Ishikawa (cell line): Measurements from ENCODE around the gene ADAM30.

ENCODE experiments used
- CEBPB ChIP-seq: IDR thresholded peaks from 2 replicates; pipeline ENCODE4 v1.6.1; 2012
- CREB1 ChIP-seq: IDR thresholded peaks from 2 replicates; pipeline ENCODE4 v1.6.1; 2012; ENCODE audit warnings: low read depth
- EGR1 ChIP-seq: IDR thresholded peaks from 2 replicates; pipeline ENCODE4 v1.6.1; 2012
- EP300 ChIP-seq: IDR thresholded peaks from 2 replicates; pipeline ENCODE4 v1.6.1; 2012; ENCODE audit warnings: borderline replicate concordance
- FOXM1 ChIP-seq: IDR thresholded peaks from 2 replicates; pipeline ENCODE4 v1.6.1; 2012; ENCODE audit warnings: low read depth, borderline replicate concordance
- NFIC ChIP-seq: IDR thresholded peaks from 2 replicates; pipeline ENCODE4 v1.6.1; 2012
- RAD21 ChIP-seq: IDR thresholded peaks from 2 replicates; pipeline ENCODE4 v1.6.1; 2012; ENCODE audit warnings: low read depth
- TAF1 ChIP-seq: IDR thresholded peaks from 2 replicates; pipeline ENCODE4 v1.6.1; 2012; ENCODE audit warnings: low read depth, mild to moderate bottlenecking
- TCF12 ChIP-seq: IDR thresholded peaks from 2 replicates; pipeline ENCODE4 v1.6.1; 2012; ENCODE audit warnings: low read depth
- TEAD4 ChIP-seq: IDR thresholded peaks from 2 replicates; pipeline ENCODE4 v1.6.1; 2012
- YY1 ChIP-seq: IDR thresholded peaks from 2 replicates; pipeline ENCODE4 v1.6.1; 2012; ENCODE audit warnings: low read depth
- ZBTB7A ChIP-seq: IDR thresholded peaks from 2 replicates; pipeline ENCODE4 v1.6.1; 2012; ENCODE audit warnings: low read depth
- TF ChIP-seq, protein P1 (sequence below): IDR thresholded peaks from 2 replicates; pipeline ENCODE4 v1.6.1; 2012
- TF ChIP-seq, protein P2 (sequence below): IDR thresholded peaks from 2 replicates; pipeline ENCODE4 v1.6.1; 2012
- TF ChIP-seq, protein P3 (sequence below): IDR thresholded peaks from 2 replicates; pipeline ENCODE4 v1.6.1; 2012; ENCODE audit warnings: low read depth, mild to moderate bottlenecking

The ADAM30 gene

DNA sequence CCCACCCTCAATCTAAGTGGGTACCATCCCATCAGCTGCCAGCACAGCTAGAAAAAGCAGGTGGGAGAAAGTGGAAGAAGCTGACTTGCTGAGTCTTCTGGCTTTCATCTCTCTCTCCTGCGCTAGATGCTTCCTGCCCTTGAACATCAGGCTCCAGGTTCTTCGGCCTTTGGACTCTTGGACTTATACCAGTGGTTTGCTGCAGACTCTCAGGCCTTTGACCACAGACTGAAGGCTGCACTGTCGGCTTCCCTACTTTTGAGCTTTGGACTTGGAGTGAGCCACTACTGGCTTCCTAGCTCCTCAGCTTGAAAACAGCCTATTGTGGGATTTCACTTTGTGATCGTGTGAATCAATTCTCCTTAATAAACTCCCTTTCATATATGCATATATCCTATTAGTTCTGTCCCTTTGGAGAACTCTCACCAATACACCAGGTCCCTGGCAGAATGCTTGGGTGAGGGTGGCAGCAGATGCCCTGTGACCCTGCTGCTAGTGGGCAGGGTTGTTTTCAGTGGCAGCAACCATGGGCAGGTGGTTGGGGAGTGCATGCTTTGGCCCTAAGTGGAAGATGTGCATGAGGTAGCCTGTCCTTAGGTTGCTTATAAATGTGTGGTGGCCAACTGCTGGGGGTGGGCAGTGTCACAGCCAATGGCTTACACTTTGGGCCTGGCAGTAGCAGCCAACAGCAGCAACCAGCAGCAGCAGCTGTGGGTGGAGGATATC lies 10.8 kb upstream of the ADAM30 start:
- TF ChIP-seq TEAD4 (no peak), TCF12 (no peak), RAD21 (no peak), EGR1 (no peak), CREB1 (no peak), NFIC (no peak), TAF1 (no peak), CEBPB (no peak), EP300 (no peak), FOXM1 (no peak), ZBTB7A (no peak), YY1 (no peak)
- TF ChIP-seq, protein P1, sequence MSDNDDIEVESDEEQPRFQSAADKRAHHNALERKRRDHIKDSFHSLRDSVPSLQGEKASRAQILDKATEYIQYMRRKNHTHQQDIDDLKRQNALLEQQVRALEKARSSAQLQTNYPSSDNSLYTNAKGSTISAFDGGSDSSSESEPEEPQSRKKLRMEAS: no peak
- TF ChIP-seq, protein P2, sequence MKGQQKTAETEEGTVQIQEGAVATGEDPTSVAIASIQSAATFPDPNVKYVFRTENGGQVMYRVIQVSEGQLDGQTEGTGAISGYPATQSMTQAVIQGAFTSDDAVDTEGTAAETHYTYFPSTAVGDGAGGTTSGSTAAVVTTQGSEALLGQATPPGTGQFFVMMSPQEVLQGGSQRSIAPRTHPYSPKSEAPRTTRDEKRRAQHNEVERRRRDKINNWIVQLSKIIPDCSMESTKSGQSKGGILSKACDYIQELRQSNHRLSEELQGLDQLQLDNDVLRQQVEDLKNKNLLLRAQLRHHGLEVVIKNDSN: no peak
- TF ChIP-seq, protein P3, sequence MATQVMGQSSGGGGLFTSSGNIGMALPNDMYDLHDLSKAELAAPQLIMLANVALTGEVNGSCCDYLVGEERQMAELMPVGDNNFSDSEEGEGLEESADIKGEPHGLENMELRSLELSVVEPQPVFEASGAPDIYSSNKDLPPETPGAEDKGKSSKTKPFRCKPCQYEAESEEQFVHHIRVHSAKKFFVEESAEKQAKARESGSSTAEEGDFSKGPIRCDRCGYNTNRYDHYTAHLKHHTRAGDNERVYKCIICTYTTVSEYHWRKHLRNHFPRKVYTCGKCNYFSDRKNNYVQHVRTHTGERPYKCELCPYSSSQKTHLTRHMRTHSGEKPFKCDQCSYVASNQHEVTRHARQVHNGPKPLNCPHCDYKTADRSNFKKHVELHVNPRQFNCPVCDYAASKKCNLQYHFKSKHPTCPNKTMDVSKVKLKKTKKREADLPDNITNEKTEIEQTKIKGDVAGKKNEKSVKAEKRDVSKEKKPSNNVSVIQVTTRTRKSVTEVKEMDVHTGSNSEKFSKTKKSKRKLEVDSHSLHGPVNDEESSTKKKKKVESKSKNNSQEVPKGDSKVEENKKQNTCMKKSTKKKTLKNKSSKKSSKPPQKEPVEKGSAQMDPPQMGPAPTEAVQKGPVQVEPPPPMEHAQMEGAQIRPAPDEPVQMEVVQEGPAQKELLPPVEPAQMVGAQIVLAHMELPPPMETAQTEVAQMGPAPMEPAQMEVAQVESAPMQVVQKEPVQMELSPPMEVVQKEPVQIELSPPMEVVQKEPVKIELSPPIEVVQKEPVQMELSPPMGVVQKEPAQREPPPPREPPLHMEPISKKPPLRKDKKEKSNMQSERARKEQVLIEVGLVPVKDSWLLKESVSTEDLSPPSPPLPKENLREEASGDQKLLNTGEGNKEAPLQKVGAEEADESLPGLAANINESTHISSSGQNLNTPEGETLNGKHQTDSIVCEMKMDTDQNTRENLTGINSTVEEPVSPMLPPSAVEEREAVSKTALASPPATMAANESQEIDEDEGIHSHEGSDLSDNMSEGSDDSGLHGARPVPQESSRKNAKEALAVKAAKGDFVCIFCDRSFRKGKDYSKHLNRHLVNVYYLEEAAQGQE: no peak

DNA sequence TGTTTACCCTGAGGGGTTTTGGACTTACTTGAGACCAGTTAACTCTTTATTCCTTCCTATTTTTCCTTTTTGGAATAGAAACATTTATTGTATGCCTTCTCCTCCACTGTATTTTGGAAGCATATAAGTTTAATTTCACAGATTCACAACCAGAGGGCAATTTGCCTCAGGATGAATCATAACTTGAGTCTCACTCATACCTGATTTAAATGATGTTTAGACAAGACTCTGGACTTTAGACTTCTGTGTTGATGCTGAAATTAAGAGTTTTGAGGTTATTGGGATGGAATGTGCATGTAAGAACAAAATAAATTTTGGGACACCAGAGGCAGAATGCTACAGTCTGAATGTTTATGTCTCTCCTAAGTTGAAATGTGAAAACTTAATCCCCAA lies 7.1 kb upstream of the ADAM30 start:
- TF ChIP-seq YY1: no peak

DNA sequence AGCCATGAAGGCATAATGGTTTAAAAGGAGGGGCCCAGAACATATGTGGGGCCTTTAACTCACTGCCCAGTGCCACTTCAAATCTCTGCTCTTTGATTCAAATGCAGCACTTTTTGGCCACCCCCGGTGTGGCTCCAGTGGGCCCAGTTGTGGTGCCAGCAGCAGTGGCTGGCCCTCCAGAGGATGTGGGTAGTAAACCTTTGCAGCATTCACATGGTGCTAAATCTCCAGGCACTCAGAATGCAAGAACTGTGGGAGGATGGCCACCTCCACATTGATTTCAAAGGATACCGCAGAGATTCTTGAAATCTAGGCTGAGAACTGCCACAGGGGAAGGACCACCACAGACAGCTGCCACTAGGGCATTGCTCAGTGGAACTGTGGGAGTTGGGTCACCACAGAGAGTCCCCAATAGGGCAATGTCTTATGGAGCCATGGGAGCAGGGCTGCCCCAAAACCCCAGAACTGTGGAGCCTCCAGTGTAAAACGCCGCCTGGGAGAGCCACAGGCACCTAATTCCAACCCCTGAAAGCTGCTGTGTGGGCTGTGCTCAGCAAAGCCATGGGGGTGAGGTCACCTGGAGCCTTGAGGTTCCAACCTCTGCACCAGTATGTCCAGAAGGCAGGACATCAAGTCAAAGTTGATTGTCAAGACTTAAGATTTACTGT lies 6.6 kb upstream of the ADAM30 start:
- TF ChIP-seq, protein P2: no peak
- TF ChIP-seq RAD21 (no peak), TAF1 (no peak), ZBTB7A (no peak), NFIC (no peak), EGR1 (no peak), TCF12 (no peak), TEAD4 (no peak), FOXM1 (no peak)
- TF ChIP-seq, protein P1: no peak

DNA sequence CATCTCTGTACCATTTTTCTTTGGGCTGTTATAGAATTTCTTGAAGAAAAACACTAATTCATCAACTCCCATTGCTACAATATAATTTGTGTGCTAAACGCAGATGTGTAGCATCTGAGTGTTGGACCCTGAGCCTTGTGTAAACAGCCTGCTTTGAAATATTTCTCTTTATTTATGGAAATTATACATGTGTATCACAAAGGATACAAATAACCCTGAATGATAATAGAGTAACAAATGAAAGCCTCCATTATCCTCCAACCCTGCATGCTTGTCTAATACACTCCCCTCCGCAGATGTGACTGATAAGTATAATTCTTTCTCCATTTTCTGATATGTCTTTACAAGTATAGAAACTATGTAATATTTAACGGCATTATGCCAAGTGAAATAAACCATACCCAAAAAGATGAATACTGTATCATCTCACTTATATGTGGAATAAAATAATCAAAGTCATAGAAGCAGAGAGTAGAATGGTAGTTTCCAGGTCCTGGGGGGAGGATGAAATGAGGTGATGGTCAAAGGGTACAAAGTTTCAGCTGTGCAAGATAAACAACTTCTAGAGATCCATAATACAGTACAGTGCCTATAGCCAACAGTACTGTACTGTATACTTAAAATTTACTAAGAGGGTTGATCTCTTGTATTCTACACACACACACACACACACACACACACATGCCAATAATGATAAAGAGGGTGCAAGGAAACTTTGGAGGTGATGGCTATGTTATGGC lies 2.8 kb upstream of the ADAM30 start:
- TF ChIP-seq CEBPB (no peak), YY1 (no peak), NFIC (no peak), EP300 (no peak), TAF1 (no peak), CREB1 (no peak), FOXM1 (no peak), TEAD4 (no peak), RAD21 (no peak)
- TF ChIP-seq, protein P2: no peak
- TF ChIP-seq, protein P1: no peak

DNA sequence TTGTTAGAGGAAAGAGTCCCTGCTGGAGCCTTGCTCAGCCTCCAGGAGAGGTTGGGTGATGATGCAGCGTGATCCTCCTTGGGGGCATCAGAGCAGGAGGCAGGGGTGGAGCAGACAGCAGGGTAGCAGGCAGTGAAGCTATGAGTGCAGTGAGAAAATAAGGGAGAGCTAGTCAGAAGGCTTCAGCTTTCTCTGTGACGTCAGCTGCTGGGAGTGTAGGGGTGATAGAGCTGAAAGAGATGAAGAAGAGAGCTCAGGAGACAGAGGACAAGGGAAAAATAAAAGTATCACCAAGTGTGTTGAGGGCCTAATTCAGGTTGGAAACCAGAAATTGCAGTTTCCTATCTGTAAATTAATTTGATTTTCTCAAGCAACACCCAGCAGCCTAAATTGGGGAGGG lies 2.2 kb upstream of the ADAM30 start:
- no peak for TF ChIP-seq RAD21
- TF ChIP-seq CREB1: no peak

DNA sequence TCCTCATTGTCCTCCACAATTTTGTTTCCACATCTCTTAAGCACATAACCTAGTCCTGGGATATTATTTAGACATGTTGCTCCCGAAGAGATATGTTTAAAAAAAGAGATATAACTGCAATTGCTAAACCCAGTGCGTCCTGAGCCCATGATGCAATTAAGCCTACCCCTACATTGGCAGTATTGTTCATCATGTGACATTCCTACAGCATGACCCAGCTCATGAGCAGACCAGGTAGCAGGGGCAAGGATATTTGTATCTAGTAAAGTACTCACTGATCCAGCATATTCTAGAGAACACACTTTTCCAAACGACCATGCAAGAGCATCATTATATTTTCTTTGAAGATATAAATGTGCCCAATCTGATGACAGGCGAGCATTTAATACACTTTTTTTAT lies 1.2 kb downstream of the ADAM30 start:
- no peak for TF ChIP-seq TCF12
- no peak for TF ChIP-seq ZBTB7A
- TF ChIP-seq, protein P2: no peak
- TF ChIP-seq NFIC: no peak
- TF ChIP-seq, protein P3: no peak
- TF ChIP-seq RAD21: no peak
